Myocyte (in vitro differentiated cells): ENCODE data around the gene MACROD2. TPM values are rescaled to one million over a fixed set of nuclear protein-coding genes. Genes with fewer than 3 reads are reported as not detected.

Source experiments
- DNase-seq: peaks from one replicate; pipeline ENCODE4 v3.0.0-alpha.2; 2012; ENCODE audit warnings: low read depth
- total RNA-seq: library from RNA; depleted of rRNA; stranded (reverse); fragments of >200 nt; gene quantifications from 2 replicates; pipeline ENCODE4 v1.2.3, GENCODE V29; 2014

MACROD2 gene
- total RNA-seq, 1 donor from 2014 or later, result 5.3 TPM

- no peak for DNase-seq
Measured at GRCh38 chr20:14404515-14404914, 409.2 kb downstream of the MACROD2 start.

DNA sequence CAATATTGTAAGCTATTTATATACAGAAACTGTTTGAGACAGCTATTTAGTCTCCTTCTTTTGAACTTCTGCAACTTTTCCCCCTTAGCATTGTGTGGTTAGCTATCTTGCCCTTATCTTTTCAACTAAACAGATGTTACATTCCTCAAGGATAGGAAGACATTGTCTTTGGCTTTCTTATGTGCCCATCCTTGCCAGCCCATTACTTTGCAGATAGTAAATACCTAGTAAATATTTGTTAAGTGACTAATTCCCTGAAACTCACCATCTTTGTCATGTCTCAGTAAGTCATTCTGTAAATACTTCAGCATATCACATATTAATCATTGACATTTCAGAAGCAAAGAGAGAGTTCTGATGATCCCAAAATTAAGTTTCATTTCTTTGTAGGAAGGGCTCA is 411.2 kb downstream of the MACROD2 start:
- no peak for DNase-seq

DNA sequence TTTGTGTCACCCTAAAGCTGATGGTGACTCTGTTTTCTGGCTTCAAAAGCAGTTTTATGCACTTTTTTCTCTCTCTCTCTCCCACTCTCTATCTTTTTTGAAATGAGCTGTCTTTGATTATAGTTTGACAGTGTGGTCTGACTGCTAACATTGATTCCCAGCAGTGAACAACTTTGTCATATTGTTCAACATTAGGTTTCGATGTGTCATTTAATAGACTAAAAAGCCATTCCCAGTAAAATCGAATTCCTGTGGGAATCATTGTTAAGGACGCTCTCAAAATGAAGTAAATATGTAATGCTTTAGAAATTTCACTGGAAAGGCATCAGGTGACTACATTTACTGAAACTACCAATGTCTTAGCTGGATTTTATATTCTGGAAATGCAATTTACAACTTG is 412.0 kb downstream of the MACROD2 start:
- no peak for DNase-seq

- no peak for DNase-seq
Measured at GRCh38 chr20:14410869-14411555, 415.7 kb downstream of the MACROD2 start.

DNA sequence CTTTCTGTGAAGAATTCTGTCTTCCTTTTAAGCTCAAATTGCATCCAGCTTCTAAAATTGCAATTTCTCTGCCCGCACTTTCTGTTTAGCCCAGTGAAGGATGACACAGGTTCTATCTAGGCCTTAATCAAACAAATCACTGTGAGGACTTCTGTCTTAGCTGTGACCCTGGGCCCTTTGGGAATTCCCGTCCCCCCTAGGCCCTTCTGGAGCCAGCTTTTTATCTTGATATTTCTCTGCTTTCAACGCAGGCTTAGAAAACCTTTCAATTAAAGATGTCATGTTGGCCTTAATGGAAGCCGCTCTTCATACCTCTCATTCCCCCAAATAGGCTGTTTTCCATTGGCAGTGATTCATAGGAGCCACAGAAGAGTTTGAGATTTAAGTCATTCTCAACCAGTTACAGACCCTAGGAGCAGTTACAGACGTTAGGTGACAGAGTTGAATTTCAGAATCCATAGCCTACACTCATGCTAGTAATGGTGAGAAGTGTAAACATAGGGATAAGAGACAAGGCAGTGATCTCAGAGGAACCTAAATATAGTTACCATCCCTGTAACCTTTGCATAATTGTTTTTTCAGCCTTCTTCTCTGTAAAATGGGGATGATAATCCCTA is 416.9 kb downstream of the MACROD2 start:
- no peak for DNase-seq

DNA sequence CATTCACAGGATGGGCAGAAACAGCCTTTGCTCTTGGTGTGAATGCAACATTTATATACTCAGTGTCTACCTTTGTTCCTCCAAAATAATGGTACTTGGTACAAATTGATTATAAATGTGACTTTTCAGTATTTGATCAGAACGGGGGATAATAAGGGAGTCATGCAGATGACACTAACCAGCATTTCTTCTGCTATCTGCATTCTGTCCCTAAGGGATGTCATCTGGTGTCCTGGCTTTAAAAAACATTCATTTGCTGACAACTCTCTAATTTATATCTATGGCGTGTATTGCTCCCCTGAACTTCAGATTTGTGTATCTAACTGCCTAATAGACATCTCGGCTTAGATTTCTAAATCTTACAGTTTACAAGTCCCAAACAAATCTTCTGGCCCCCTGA is 418.5 kb downstream of the MACROD2 start:
- no peak for DNase-seq

GRCh38 chr20:14414560-14414959 is 419.2 kb downstream of the MACROD2 start:
- no peak for DNase-seq

DNA sequence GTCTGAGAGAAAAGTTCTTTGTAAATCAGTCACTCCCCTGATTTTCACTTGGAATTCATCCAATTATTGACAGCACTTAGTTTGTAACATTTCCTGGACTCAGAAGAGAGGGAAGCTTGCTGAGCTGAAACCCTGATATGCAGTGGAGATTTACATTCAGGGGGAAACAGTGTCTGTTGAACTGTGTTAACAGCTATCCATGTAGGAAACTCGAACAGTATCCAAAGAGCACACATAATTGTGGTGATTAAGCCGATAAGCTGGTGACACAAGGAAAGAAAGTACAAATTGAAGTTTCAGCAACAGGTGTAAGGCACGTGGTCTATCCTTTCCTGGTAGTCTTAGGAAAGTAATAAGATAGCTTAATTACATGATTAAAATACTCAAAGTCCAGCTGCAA is 420.2 kb downstream of the MACROD2 start:
- DNase-seq, result peak; percentile 68

- DNase-seq, result peak; percentile 10
Measured at GRCh38 chr20:14418376-14418775, 423.1 kb downstream of the MACROD2 start.

GRCh38 chr20:14422892-14423291 is 427.6 kb downstream of the MACROD2 start:
- no peak for DNase-seq

DNA sequence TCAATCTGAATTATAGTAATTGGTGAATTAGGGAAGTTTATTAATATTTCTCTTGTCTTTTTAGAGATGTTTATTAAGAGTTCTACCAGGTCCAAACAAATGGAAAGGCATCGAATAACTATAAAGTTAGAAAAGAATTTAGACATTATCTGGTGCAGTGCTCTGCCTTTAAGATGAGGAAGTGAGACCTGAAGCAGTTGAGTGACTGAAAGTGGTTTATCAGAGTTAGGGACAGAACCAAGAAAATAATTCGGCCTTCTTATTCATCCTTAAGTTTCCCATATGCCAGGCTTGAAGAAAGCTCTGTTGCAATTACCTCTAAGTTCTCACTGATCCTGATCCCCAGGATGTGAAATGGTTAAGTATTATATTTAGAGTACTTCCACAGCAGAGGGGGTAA is 436.3 kb downstream of the MACROD2 start:
- no peak for DNase-seq

DNA sequence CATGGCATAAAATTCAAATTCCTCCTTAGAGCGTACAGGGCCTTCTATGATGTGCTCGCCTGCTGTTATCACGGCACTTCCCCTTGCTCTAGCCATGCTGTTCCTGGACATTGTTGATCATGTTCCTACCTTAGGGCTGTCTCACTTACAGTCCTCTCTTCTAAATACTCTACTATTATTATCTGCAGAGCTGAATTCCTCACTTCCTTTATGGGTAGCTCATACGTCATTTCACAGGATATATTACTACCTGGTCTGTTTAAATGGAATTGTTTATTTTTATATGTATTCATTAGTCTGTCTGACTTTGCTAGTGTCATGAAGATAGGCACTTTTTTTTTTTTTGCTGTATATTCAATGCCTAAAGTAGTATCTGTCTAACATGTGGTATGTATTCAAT is 436.8 kb downstream of the MACROD2 start:
- no peak for DNase-seq

DNA sequence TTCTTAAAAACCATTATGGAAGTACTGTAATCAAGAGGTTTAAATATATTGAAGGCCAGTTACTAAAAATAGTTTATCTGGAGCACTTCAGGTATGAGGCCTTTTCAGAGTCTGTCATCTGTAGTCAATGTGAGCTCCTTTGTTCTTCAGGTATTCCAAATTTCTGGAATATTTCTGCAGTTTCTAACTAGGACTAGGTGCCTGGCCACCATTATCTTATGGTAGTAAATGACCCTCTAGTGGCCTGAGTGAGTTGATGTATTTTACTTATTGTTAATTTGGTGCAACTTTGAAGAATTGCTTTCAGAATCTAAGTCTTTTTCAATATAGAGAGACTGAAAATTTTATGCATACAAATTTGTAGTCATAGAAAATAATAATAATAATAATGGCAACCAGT is 437.3 kb downstream of the MACROD2 start:
- DNase-seq, result no peak

DNA sequence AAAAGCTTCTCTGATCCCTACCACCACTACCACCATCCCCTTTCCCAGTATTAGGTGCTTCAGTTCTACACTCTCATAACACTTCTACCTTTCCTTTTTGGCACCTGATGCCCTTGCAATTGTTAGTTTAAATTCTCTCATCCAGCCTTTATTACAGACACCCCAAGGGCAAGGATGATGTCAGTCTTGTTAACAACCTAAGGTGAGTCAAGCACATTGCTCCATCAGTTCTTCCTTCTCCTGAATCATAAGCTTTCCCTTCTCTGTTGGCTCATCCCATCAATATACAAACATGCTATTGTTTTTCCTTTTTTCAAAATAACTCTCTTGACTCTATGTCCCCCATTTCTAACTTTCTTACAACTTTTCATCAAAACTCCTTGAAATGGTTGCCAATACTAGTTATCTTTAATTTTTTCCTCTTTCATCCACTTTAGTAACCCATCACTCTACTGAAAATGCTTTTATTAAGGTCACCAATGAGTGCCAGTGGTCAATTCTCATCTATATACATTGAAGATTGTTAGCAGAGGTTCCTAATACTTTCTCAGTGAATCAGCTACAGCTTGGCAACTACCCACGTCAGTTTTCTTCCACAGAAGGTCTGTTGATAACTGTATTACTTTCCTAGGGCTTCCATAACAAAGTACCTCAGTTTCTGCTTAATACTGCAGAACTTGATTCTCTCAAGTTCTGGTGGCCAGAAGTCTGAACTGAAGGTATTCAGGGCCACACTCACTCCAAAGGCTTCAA is 439.2 kb downstream of the MACROD2 start:
- no peak for DNase-seq

- peak; percentile 5 for DNase-seq
Measured at GRCh38 chr20:14441201-14441600, 445.9 kb downstream of the MACROD2 start.

- DNase-seq, result no peak
Measured at GRCh38 chr20:14444106-14444505, 448.8 kb downstream of the MACROD2 start.

DNA sequence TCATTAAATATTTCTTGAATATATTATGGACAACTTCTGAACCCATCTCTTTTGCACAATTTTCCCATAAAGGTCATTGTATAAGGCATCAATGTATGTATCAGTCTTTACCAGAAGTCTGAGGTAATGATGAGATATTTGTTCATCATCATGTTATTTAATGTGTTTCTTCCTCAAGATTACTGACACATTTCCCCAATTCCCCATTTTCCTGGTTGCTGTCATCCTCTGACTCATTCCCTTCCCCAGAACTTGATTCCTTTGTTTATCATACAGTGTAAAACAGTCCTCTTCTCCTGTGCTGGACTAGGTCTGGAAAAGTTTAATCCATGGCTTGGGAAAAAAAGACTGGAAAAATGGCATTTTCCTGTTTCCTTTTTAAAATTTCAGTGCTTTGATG is 450.0 kb downstream of the MACROD2 start:
- peak; percentile 24 for DNase-seq

GRCh38 chr20:14445902-14446301 is 450.6 kb downstream of the MACROD2 start:
- DNase-seq, result no peak

DNA sequence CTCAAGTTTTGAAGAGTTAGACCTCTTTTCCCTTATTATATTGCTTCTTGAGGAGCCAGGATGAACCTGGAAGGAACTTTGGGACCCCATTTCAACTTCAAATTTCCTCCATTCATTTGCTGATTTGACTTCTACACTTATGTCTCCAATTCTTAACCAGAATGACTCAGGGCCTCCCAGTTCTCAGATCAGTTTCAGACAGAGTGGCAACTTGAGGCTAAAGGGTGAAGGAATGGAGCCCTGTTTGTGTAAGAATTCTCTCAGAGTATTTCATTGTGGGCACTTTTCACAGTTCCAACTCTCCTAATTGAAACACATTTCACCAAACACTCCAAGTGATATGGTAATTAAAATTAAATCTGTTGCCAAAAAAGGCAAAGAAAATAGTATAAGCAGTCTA is 451.1 kb downstream of the MACROD2 start:
- DNase-seq, result no peak

DNA sequence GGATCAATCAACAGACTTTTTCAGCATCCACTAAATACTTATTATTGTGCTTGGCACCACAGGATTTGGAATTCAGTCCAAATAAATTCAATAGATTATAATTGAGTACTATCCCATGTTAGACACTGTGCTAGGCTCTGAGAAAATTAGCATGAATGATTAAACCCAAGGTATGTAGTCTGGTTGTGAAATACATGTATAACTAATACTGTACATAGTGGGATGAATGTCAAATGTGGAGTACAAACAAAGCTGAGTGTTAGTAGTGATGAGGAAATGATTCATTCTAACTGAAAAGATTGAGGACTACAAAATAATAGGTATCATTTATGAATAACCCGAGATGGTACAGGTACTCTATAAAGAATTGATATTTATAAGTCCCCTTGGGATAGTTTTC is 454.0 kb downstream of the MACROD2 start:
- DNase-seq, result no peak

- no peak for DNase-seq
Measured at GRCh38 chr20:14450256-14450655, 454.9 kb downstream of the MACROD2 start.

DNA sequence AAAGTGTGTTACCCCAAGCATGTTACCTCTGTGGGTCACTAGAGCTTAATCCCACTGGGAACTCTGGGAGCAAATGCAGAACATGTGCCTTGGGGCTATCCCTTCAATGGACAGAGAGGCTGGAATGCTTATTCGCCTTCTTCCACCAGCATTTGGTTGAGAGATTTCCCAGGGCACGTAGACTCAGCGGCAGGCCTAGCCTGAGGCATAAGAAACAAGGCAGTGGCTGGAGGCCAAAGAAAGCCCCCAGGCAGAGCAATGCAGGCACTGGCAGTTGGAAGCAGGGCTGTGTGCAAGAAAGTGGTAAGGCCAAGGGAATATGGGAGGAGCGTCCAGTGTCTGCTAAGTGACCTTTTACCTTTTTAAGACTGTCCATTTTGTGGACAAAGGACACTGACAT is 456.1 kb downstream of the MACROD2 start:
- no peak for DNase-seq

GRCh38 chr20:14453259-14453658 is 457.9 kb downstream of the MACROD2 start:
- DNase-seq, result no peak
